OCI-LY1 (cell line): ENCODE results near the gene ARHGAP10.

Experiments used
- H2AFZ ChIP-seq: fragments of 200-600 bp; sonication (generic), shearing (Covaris generic); 2 replicates; pipeline ENCODE4 v1.6.0; 2014; ENCODE audit warnings: antibody characterized with exemption, mild to moderate bottlenecking, low read length
- H3F3A ChIP-seq: fragments of 200-600 bp; sonication (generic), shearing (Covaris generic); 2 replicates; pipeline ENCODE4 v1.6.0; 2014; ENCODE audit warnings: mild to moderate bottlenecking, antibody characterized with exemption, low read length, moderate library complexity; ENCODE audit not compliant: insufficient read depth
- H3K27ac ChIP-seq: fragments of 200-600 bp; sonication (generic); 2 replicates; pipeline ENCODE4 v1.5.1; 2014; ENCODE audit warnings: low read length, mixed run types, mild to moderate bottlenecking, low read depth; ENCODE audit not compliant: poor library complexity, severe bottlenecking
- H3K27me3 ChIP-seq: fragments of 200-600 bp; sonication (generic); 2 replicates; pipeline ENCODE4 v1.6.0; 2014; ENCODE audit warnings: antibody characterized with exemption, mild to moderate bottlenecking, low read length, moderate library complexity; ENCODE audit not compliant: insufficient read depth
- H3K36me3 ChIP-seq: fragments of 200-600 bp; sonication (generic); 2 replicates; pipeline ENCODE4 v1.6.1; 2014; ENCODE audit warnings: mild to moderate bottlenecking, antibody characterized with exemption, low read length, moderate library complexity, mixed read lengths; ENCODE audit not compliant: insufficient read depth
- H3K4me1 ChIP-seq: fragments of 200-600 bp; sonication (generic); 2 replicates; pipeline ENCODE4 v1.5.1; 2014; ENCODE audit warnings: mild to moderate bottlenecking, low read length, moderate library complexity; ENCODE audit not compliant: insufficient read depth, severe bottlenecking
- H3K4me2 ChIP-seq: fragments of 200-600 bp; sonication (generic), shearing (Covaris generic); 2 replicates; pipeline ENCODE4 v1.6.1; 2014; ENCODE audit warnings: low read length
- H3K4me3 ChIP-seq: fragments of 200-600 bp; sonication (generic); 2 replicates; pipeline ENCODE4 v1.5.1; 2014; ENCODE audit warnings: low read length, low read depth, mild to moderate bottlenecking, mixed read lengths; ENCODE audit not compliant: poor library complexity, severe bottlenecking
- H3K79me2 ChIP-seq: fragments of 200-600 bp; shearing (Covaris generic); 2 replicates; pipeline ENCODE4 v1.6.1; 2016; ENCODE audit warnings: mixed run types, low read length, mixed read lengths; ENCODE audit not compliant: insufficient read depth
- H3K9ac ChIP-seq: fragments of 200-600 bp; sonication (generic), shearing (Covaris generic); 2 replicates; pipeline ENCODE4 v1.6.1; 2014; ENCODE audit warnings: mild to moderate bottlenecking, low read length, mixed read lengths
- H3K9me2 ChIP-seq: fragments of 200-600 bp; sonication (generic), shearing (Covaris generic); 2 replicates; pipeline ENCODE4 v1.6.1; 2014; ENCODE audit warnings: low read depth, mild to moderate bottlenecking, low read length, mixed read lengths
- H3K9me3 ChIP-seq: fragments of 200-600 bp; shearing (Covaris generic); 2 replicates; pipeline ENCODE4 v1.6.1; 2014; ENCODE audit warnings: low read length, mixed read lengths
- H4K20me1 ChIP-seq: fragments of 200-600 bp; sonication (generic), shearing (Covaris generic); 2 replicates; pipeline ENCODE4 v1.6.0; 2016; ENCODE audit warnings: mild to moderate bottlenecking, low read length; ENCODE audit not compliant: insufficient read depth
- CTCF ChIP-seq: fragments of 200-600 bp; sonication (generic), shearing (Covaris generic); IDR thresholded peaks from 2 replicates; pipeline ENCODE4 v1.5.1; 2017; ENCODE audit warnings: mild to moderate bottlenecking, antibody characterized with exemption, low read length, moderate library complexity, mixed read lengths
- EZH2 ChIP-seq: fragments of 200-600 bp; sonication (generic), shearing (Covaris generic); IDR thresholded peaks from 2 replicates; pipeline ENCODE4 v1.8.0; 2017; ENCODE audit warnings: borderline replicate concordance, mixed run types, mild to moderate bottlenecking, antibody characterized with exemption, low read length, moderate library complexity, mixed read lengths

ARHGAP10 gene

DNA sequence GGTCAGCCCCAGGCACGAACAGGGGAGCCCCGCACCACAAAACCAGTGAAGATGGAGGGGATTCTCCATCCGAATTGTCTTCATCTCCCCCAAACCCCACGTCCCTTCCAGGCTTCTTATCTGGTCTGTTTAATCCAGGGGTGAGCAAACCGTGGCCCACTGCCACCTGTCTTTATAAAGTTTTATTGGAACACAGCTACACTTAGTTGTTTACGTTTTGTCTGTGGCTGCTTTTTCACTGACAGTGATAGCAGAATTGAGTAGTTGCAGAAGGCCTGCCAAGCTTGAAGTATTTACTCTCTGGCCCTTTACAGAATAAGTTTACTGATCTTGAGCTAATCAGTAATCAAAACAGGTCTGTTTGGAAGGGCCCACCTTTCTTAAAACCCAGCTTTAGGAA is 324.0 kb downstream of the ARHGAP10 start:
- H3K4me2 ChIP-seq, result no peak overlapping the region
- H3K9me3 ChIP-seq, result no peaks in the 10 kb centered on the region
- no peaks in the 10 kb centered on the region for H4K20me1 ChIP-seq
- H3K4me3 ChIP-seq, result no peak overlapping the region
- no peaks in the 10 kb centered on the region for H3K27me3 ChIP-seq
- peaks cover 98% of the 10 kb centered on the region for H3K4me1 ChIP-seq
- H3K9me2 ChIP-seq, result no peaks in the 10 kb centered on the region
- peak overlapping the region; percentile 97 for H3K27ac ChIP-seq
- peak overlapping the region; percentile 35; the same call in 1 of the 2 replicates for H2AFZ ChIP-seq
- no peak for TF ChIP-seq EZH2
- no peaks in the 10 kb centered on the region for H3K36me3 ChIP-seq
- peak overlapping the region; percentile 10; the same call in 1 of the 2 replicates for H3K9ac ChIP-seq
- no peaks in the 10 kb centered on the region; the same call in 1 of the 2 replicates for H3F3A ChIP-seq
- no peaks in the 10 kb centered on the region for H3K79me2 ChIP-seq

- Histone ChIP-seq H2AFZ (no peak overlapping the region), H3K79me2 (no peaks in the 10 kb centered on the region), H3K4me2 (peak overlapping the region; percentile 66), H3K4me1 (peaks cover 100% of the 10 kb centered on the region), H3K9ac (no peak overlapping the region; the same call in 1 of the 2 replicates), H3F3A (no peaks in the 10 kb centered on the region; the same call in 1 of the 2 replicates), H3K27me3 (no peaks in the 10 kb centered on the region), H3K36me3 (no peaks in the 10 kb centered on the region), H3K9me2 (no peaks in the 10 kb centered on the region), H3K27ac (peak overlapping the region; percentile 97), H4K20me1 (no peaks in the 10 kb centered on the region), H3K9me3 (no peaks in the 10 kb centered on the region), H3K4me3 (peak overlapping the region; percentile 40)
- TF ChIP-seq CTCF (peak; percentile 96), EZH2 (no peak)
Measured at GRCh38 chr4:148056879-148057278, 325.0 kb downstream of the ARHGAP10 start.

DNA sequence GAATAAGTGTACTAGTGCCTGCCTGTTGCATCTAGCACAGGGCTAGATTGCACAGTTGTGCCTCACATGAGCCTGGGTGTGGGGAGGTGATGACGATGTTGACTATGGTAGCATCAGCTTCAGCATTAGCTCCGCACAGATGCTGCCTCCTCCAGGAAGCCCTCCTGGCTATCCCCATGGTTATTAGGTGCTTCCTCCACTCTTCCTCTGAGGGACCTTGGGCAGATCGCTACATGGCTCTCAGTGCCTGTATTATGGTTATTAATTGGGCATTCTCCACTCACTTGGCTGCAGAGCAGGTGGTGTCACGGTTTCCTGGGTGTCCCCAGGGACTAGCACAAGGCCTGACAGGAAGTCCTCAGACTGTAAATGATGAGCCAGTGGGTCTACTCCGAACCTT is 325.6 kb downstream of the ARHGAP10 start:
- Histone ChIP-seq H3F3A (no peaks in the 10 kb centered on the region; the same call in 1 of the 2 replicates), H3K4me3 (peak overlapping the region; percentile 40), H3K27ac (peak overlapping the region; percentile 84), H3K4me2 (peak overlapping the region; percentile 66), H3K79me2 (no peaks in the 10 kb centered on the region), H3K36me3 (no peaks in the 10 kb centered on the region), H3K9ac (peak overlapping the region; percentile 19; the same call in 1 of the 2 replicates), H3K9me2 (no peaks in the 10 kb centered on the region), H3K27me3 (no peaks in the 10 kb centered on the region), H3K9me3 (no peaks in the 10 kb centered on the region), H4K20me1 (no peaks in the 10 kb centered on the region), H3K4me1 (peaks cover 100% of the 10 kb centered on the region), H2AFZ (no peak overlapping the region)
- TF ChIP-seq EZH2 (no peak), CTCF (no peak)
